ENCODE results near the gene CSTF2T.

CSTF2T gene

GRCh38 chr10:51699475-51700227, at the start of gene CSTF2T:
Gene CSTF2T (minus strand): TSS chr10:51699595. CDS start chr10:51699549, 46 bp downstream.
- TF ChIP-seq CTCF (conservative IDR thresholded peaks at IDR 0.05) (no peak), ZFX (IDR thresholded peaks at IDR 0.05) (no peak)
- H3K27ac ChIP-seq, result peak within 1 kb of the TSS; percentile 80

GRCh38 chr10:51748959-51749358, 49.6 kb upstream of the CSTF2T start:
- TF ChIP-seq ZFX (IDR thresholded peaks at IDR 0.05) (no peak), CTCF (conservative IDR thresholded peaks at IDR 0.05) (no peak)
- H3K27ac ChIP-seq, result no peak overlapping the region

GRCh38 chr10:51747216-51747615, 47.8 kb upstream of the CSTF2T start:
- H3K27ac ChIP-seq, result no peak overlapping the region
- TF ChIP-seq ZFX (IDR thresholded peaks at IDR 0.05) (no peak), CTCF (conservative IDR thresholded peaks at IDR 0.05) (no peak)

- TF ChIP-seq ZFX (IDR thresholded peaks at IDR 0.05), result no peak
- no peak for TF ChIP-seq CTCF (conservative IDR thresholded peaks at IDR 0.05)
- H3K27ac ChIP-seq, result no peak overlapping the region
Observed at GRCh38 chr10:51745397-51745796, 46.0 kb upstream of the CSTF2T start.

- H3K27ac ChIP-seq, result no peak overlapping the region
- TF ChIP-seq CTCF (conservative IDR thresholded peaks at IDR 0.05) (no peak), ZFX (IDR thresholded peaks at IDR 0.05) (no peak)
Observed at GRCh38 chr10:51744235-51745000, 45.0 kb upstream of the CSTF2T start.

- TF ChIP-seq ZFX (IDR thresholded peaks at IDR 0.05) (no peak), CTCF (conservative IDR thresholded peaks at IDR 0.05) (no peak)
- no peak overlapping the region for H3K27ac ChIP-seq
Observed at GRCh38 chr10:51743146-51743545, 43.8 kb upstream of the CSTF2T start.

- no peak overlapping the region for H3K27ac ChIP-seq
- no peak for TF ChIP-seq ZFX (IDR thresholded peaks at IDR 0.05)
- no peak for TF ChIP-seq CTCF (conservative IDR thresholded peaks at IDR 0.05)
Observed at GRCh38 chr10:51733057-51733456, 33.7 kb upstream of the CSTF2T start.

Measured in C4-2B (cell line).